GM23338 (cell line): ENCODE results near the gene CHRNA4. TPM values are rescaled to one million over a fixed set of nuclear protein-coding genes. Genes with fewer than 3 reads are reported as not detected.

Source experiments
- ATAC-seq: fragments of 200-7000 bp; cut with Tn5 transposase; 3 replicates; pipeline ENCODE4 v1.9.1; 2020
- DNase-seq: peaks from one replicate; pipeline ENCODE4 v3.0.0-alpha.2; 2015; ENCODE audit warnings: low spot score
- H2AFZ ChIP-seq: fragments of 200-600 bp; sonication (generic); 2 replicates; pipeline ENCODE4 v1.8.0; 2016; ENCODE audit warnings: antibody characterized with exemption, mild to moderate bottlenecking, moderate library complexity
- H3F3A ChIP-seq: fragments of 200-600 bp; sonication (generic); replicated peaks from 2 replicates; pipeline ENCODE4 v1.8.0; 2017; ENCODE audit warnings: antibody characterized with exemption, mixed run types, low read depth
- H3K27ac ChIP-seq: fragments of 200-600 bp; sonication (generic); 2 replicates; pipeline ENCODE4 v1.6.1; 2016; ENCODE audit warnings: low read depth
- H3K27me3 ChIP-seq: fragments of 200-600 bp; sonication (generic); 2 replicates; pipeline ENCODE4 v1.8.0; 2016; ENCODE audit warnings: mild to moderate bottlenecking, mixed run types, moderate library complexity; ENCODE audit not compliant: insufficient read depth
- H3K36me3 ChIP-seq: fragments of 200-600 bp; sonication (generic); 2 replicates; pipeline ENCODE4 v1.8.0; 2016; ENCODE audit warnings: mild to moderate bottlenecking; ENCODE audit not compliant: insufficient read depth
- H3K4me1 ChIP-seq: fragments of 200-600 bp; sonication (generic); 2 replicates; pipeline ENCODE4 v1.8.0; 2016; ENCODE audit warnings: mild to moderate bottlenecking, moderate library complexity; ENCODE audit not compliant: insufficient read depth
- H3K4me2 ChIP-seq: fragments of 200-600 bp; sonication (generic); 2 replicates; pipeline ENCODE4 v1.7.1; 2017; ENCODE audit warnings: mixed run types
- H3K4me3 ChIP-seq: fragments of 200-600 bp; sonication (generic); 2 replicates; pipeline ENCODE4 v1.6.1; 2016; ENCODE audit warnings: mixed run types
- H3K79me2 ChIP-seq: fragments of 200-600 bp; sonication (generic); replicated peaks from 2 replicates; pipeline ENCODE4 v1.8.0; 2017; ENCODE audit warnings: mild to moderate bottlenecking; ENCODE audit not compliant: insufficient read depth
- H3K9me2 ChIP-seq: fragments of 200-600 bp; sonication (generic); 2 replicates; pipeline ENCODE4 v1.8.0; 2017; ENCODE audit not compliant: insufficient read depth
- H4K20me1 ChIP-seq: fragments of 200-600 bp; sonication (generic); replicated peaks from 2 replicates; pipeline ENCODE4 v1.8.0; 2017; ENCODE audit warnings: mild to moderate bottlenecking; ENCODE audit not compliant: insufficient read depth
- H3K27ac Mint-ChIP-seq: 2 replicates; pipeline ENCODE4 v1.8.0; 2020; ENCODE audit warnings: inconsistent platforms, mild to moderate bottlenecking, moderate library complexity, mixed read lengths
- H3K27me3 Mint-ChIP-seq: 3 replicates; pipeline ENCODE4 v1.8.0; 2022; ENCODE audit warnings: low read depth, mild to moderate bottlenecking, moderate library complexity, mixed read lengths, inconsistent platforms; ENCODE audit not compliant: insufficient read depth, poor library complexity
- H3K36me3 Mint-ChIP-seq: 3 replicates; pipeline ENCODE4 v1.8.0; 2021; ENCODE audit warnings: low read depth, mild to moderate bottlenecking, inconsistent platforms, moderate library complexity, mixed read lengths
- H3K4me1 Mint-ChIP-seq: 3 replicates; pipeline ENCODE4 v1.8.0; 2020; ENCODE audit warnings: mild to moderate bottlenecking, inconsistent platforms, mixed read lengths
- H3K4me3 Mint-ChIP-seq: 3 replicates; pipeline ENCODE4 v1.8.0; 2021; ENCODE audit warnings: moderate library complexity, mild to moderate bottlenecking, inconsistent platforms, mixed read lengths
- H3K9me3 Mint-ChIP-seq: 3 replicates; pipeline ENCODE4 v1.8.0; 2020; ENCODE audit warnings: moderate library complexity, mild to moderate bottlenecking, inconsistent platforms, mixed read lengths
- CREB1 ChIP-seq: fragments of 250-450 bp; sonication (Bioruptor Pico); IDR thresholded peaks from 2 replicates; pipeline ENCODE4 v1.5.0; 2020; ENCODE audit warnings: low read depth, mild to moderate bottlenecking, moderate library complexity
- ETS1 ChIP-seq: IDR thresholded peaks from 2 replicates; pipeline ENCODE4 v1.6.1; 2016; ENCODE audit warnings: antibody characterized with exemption
- EZH2 ChIP-seq: fragments of 200-600 bp; sonication (generic); IDR thresholded peaks from one replicate; pipeline ENCODE4 v1.8.0; 2017; ENCODE audit warnings: antibody characterized with exemption, mild to moderate bottlenecking, low read depth; ENCODE audit not compliant: unreplicated experiment
- EZH2phosphoT487 ChIP-seq: fragments of 200-600 bp; sonication (generic); IDR thresholded peaks from one replicate; pipeline ENCODE4 v1.8.1; 2018; ENCODE audit warnings: antibody characterized with exemption; ENCODE audit not compliant: unreplicated experiment
- JUNB ChIP-seq: IDR thresholded peaks from one replicate; pipeline ENCODE4 v1.6.1; 2016; ENCODE audit warnings: antibody characterized with exemption; ENCODE audit not compliant: unreplicated experiment
- NANOG ChIP-seq: IDR thresholded peaks from 2 replicates; pipeline ENCODE4 v1.6.1; 2016; ENCODE audit warnings: antibody characterized with exemption, borderline replicate concordance
- POLR2AphosphoS5 ChIP-seq: IDR thresholded peaks from 2 replicates; pipeline ENCODE4 v1.6.1; 2016; ENCODE audit warnings: antibody characterized with exemption, low read depth
- STAT1 ChIP-seq: IDR thresholded peaks from one replicate; pipeline ENCODE4 v1.6.1; 2016; ENCODE audit warnings: antibody characterized with exemption; ENCODE audit not compliant: unreplicated experiment
- ZNF331 ChIP-seq: fragments of 250-450 bp; sonication (Bioruptor Pico); IDR thresholded peaks from 2 replicates; pipeline ENCODE4 v1.5.0; 2020; ENCODE audit warnings: low read depth, mild to moderate bottlenecking, moderate library complexity
- polyA plus RNA-seq: library from polyadenylated mRNA; unstranded; fragments of >200 nt; fragmentation: Nextera tagmentation; extraction: Ambion mirVana; gene quantifications from 2 replicates; pipeline ENCODE4 v1.2.1, GENCODE V29; 2016
- total RNA-seq: library from RNA; depleted of rRNA; stranded (reverse); fragments of >200 nt; shearing (Covaris generic); gene quantifications from 2 replicates; pipeline ENCODE4 v1.2.3, GENCODE V29; 2014

The CHRNA4 gene
- total and polyA plus RNA-seq, 2 experiments from 2014 or later: 2.7 to 3.9 TPM

- no peak for TF ChIP-seq CREB1 (CRISPR knock-in tag)
- no peak for TF ChIP-seq EZH2phosphoT487
Measured at GRCh38 chr20:63344616-63345327, 16.4 kb downstream of the CHRNA4 start (continued).

GRCh38 chr20:63343460-63344445 is 17.4 kb downstream of the CHRNA4 start:
- no peaks in the 10 kb centered on the region for H3K36me3 ChIP-seq
- no peak overlapping the region for H3K27ac Mint-ChIP-seq
- H3K4me2 ChIP-seq: no peak overlapping the region
- DNase-seq: no peak
- no peak for TF ChIP-seq JUNB
- TF ChIP-seq EZH2phosphoT487: no peak
- TF ChIP-seq ZNF331 (CRISPR knock-in tag): no peak
- no peak for TF ChIP-seq POLR2AphosphoS5
- no peak for TF ChIP-seq STAT1
- TF ChIP-seq NANOG: no peak
- TF ChIP-seq ETS1: no peak
- no peak for TF ChIP-seq EZH2
- H3K4me1 ChIP-seq: no peaks in the 10 kb centered on the region
- H4K20me1 ChIP-seq: no peaks in the 10 kb centered on the region
- H3K9me2 ChIP-seq: no peaks in the 10 kb centered on the region
- H3K27me3 Mint-ChIP-seq: peaks cover 4% of the 10 kb centered on the region
- H2AFZ ChIP-seq: no peak overlapping the region
- H3K9me3 Mint-ChIP-seq: peaks cover 13% of the 10 kb centered on the region; the same call in 2 of the 3 replicates
- no peak overlapping the region for H3K4me3 ChIP-seq
- no peaks in the 10 kb centered on the region for H3K27me3 ChIP-seq
- H3K36me3 Mint-ChIP-seq: no peaks in the 10 kb centered on the region
- peaks cover 4% of the 10 kb centered on the region; the same call in 1 of the 3 replicates for H3K4me1 Mint-ChIP-seq
- H3K79me2 ChIP-seq: no peaks in the 10 kb centered on the region
- H3F3A ChIP-seq: no peaks in the 10 kb centered on the region
- no peak for ATAC-seq
- H3K27ac ChIP-seq: no peak overlapping the region
- H3K4me3 Mint-ChIP-seq: no peak overlapping the region
